B cell (primary cell): Measurements from ENCODE around the gene EFNA3. TPM values are rescaled to one million over a fixed set of nuclear protein-coding genes. Genes with fewer than 3 reads are reported as not detected.
A peak's percentile ranks its signal among the peaks of the same experiment; 100 is the strongest.

Source experiments
- ATAC-seq: fragments of 200-7000 bp; cut with Tn5 transposase; one replicate; pipeline ENCODE4 v1.10.0; 2021; ENCODE audit warnings: low read depth, mild to moderate bottlenecking, moderate number of reproducible peaks, moderate library complexity
- CTCF ChIA-PET: fragments of 350-600 bp; sonication (Branson Sonifier 250); formaldehyde crosslinking; loops from one replicate; lab custom pipeline; 2021; ENCODE audit warnings: antibody characterized with exemption, inconsistent platforms; lab: Charles Lee
- POLR2A ChIA-PET: fragments of 350-600 bp; sonication (Branson Sonifier 250); formaldehyde crosslinking; loops from one replicate; lab custom pipeline; 2021; ENCODE audit warnings: antibody characterized with exemption; lab: Charles Lee
- DNase-seq: peaks from one replicate; pipeline ENCODE4 v3.0.0; 2013
- H2AFZ ChIP-seq: 2 replicates; pipeline ENCODE4 v1.6.1; 2012; ENCODE audit warnings: mild to moderate bottlenecking, low read depth, low read length; ENCODE audit not compliant: insufficient read depth, poor library complexity, severe bottlenecking
- H3K27ac ChIP-seq, 2 donors: 1 replicate in 1 of 2; 2 replicates in 1 of 2; pipeline ENCODE4 v1.5.1; 2012 to 2013; ENCODE audit warnings: low read length in 2 of 2, mild to moderate bottlenecking in 2 of 2, moderate library complexity in 1 of 2
- H3K27me3 ChIP-seq, 4 experiments: fragments of 200-600 bp in 1 of 4; sonication (generic) in 1 of 4; replicated peaks in 1 of 4; 1 replicate in 2 of 4; 2 replicates in 2 of 4; pipeline versions ENCODE4 v1.6.1 to v1.7.0; 2013 to 2016; ENCODE audit warnings: low read length in 3 of 4, mild to moderate bottlenecking in 2 of 4, mixed read lengths in 1 of 4, moderate library complexity in 1 of 4; ENCODE audit not compliant: insufficient read depth in 4 of 4, control insufficient read depth in 3 of 4; ENCODE audit errors: control extremely low read depth in 1 of 4
- H3K36me3 ChIP-seq, 2 experiments: replicated peaks in 1 of 2; 1 replicate in 1 of 2; 2 replicates in 1 of 2; pipeline versions ENCODE4 v1.6.1 to v1.7.1; 2013; ENCODE audit warnings: low read length in 1 of 2; ENCODE audit not compliant: insufficient read depth in 2 of 2, control insufficient read depth in 1 of 2; ENCODE audit errors: control extremely low read depth in 1 of 2, extremely low read depth in 1 of 2
- H3K4me1 ChIP-seq, 2 donors: fragments of 200-600 bp in 1 of 2; sonication (generic) in 1 of 2; 1 replicate in 1 of 2; 2 replicates in 1 of 2; pipeline versions ENCODE4 v1.5.1 to v1.6.1; 2013 to 2017; ENCODE audit warnings: low read length in 2 of 2; ENCODE audit not compliant: control insufficient read depth in 2 of 2, insufficient read depth in 2 of 2
- H3K4me2 ChIP-seq: replicated peaks from 2 replicates; pipeline ENCODE3; 2012; ENCODE audit warnings: mild to moderate bottlenecking, low read depth, low read length; ENCODE audit not compliant: poor library complexity, severe bottlenecking
- H3K4me3 ChIP-seq, 5 experiments: fragments of 200-600 bp in 1 of 5; sonication (generic) in 1 of 5; 1 replicate in 3 of 5; 2 replicates in 2 of 5; pipeline versions ENCODE4 v1.5.1 to v1.7.0; 2011 to 2016; ENCODE audit warnings: low read length in 4 of 5, mild to moderate bottlenecking in 4 of 5, low read depth in 2 of 5, control low read depth in 1 of 5, moderate library complexity in 1 of 5; ENCODE audit not compliant: insufficient read depth in 1 of 5; ENCODE audit errors: control extremely low read depth in 1 of 5, extremely low read depth in 1 of 5
- H3K79me2 ChIP-seq: fragments of 200-600 bp; sonication (generic); one replicate; pipeline ENCODE4 v1.6.0; 2016; ENCODE audit warnings: low read length; ENCODE audit not compliant: control insufficient read depth, insufficient read depth
- H3K9ac ChIP-seq: fragments of 200-600 bp; sonication (generic); 2 replicates; pipeline ENCODE4 v1.6.1; 2017; ENCODE audit warnings: mild to moderate bottlenecking, low read length, moderate library complexity
- H3K9me3 ChIP-seq, 3 donors: one replicate each; pipeline versions ENCODE4 v1.6.1 to v1.7.1; 2013; ENCODE audit warnings: low read length in 2 of 3; ENCODE audit not compliant: control insufficient read depth in 2 of 3, insufficient read depth in 1 of 3; ENCODE audit errors: control extremely low read depth in 1 of 3
- H4K20me1 ChIP-seq: 2 replicates; pipeline ENCODE4 v1.6.0; 2012; ENCODE audit warnings: mild to moderate bottlenecking, low read length; ENCODE audit not compliant: insufficient read depth, control insufficient read depth, poor library complexity, severe bottlenecking
- H3K27ac Mint-ChIP-seq: one replicate; pipeline ENCODE4 v1.8.0; 2021; ENCODE audit warnings: mixed read lengths
- H3K27me3 Mint-ChIP-seq: one replicate; pipeline ENCODE4 v1.8.0; 2021; ENCODE audit warnings: mixed read lengths
- H3K4me1 Mint-ChIP-seq: one replicate; pipeline ENCODE4 v1.8.0; 2021; ENCODE audit warnings: mixed read lengths
- H3K4me3 Mint-ChIP-seq: one replicate; pipeline ENCODE4 v1.8.0; 2021; ENCODE audit warnings: mixed read lengths
- H3K9me3 Mint-ChIP-seq: one replicate; pipeline ENCODE4 v1.8.0; 2022; ENCODE audit warnings: mixed read lengths; ENCODE audit not compliant: insufficient read depth
- CTCF ChIP-seq: fragments of 200-600 bp; IDR thresholded peaks from one replicate; pipeline ENCODE4 v1.8.0; 2022; ENCODE audit warnings: antibody characterized with exemption, mild to moderate bottlenecking
- EZH2 ChIP-seq: IDR thresholded peaks from 2 replicates; pipeline ENCODE4 v1.6.1; 2012; ENCODE audit warnings: borderline replicate concordance, low read depth, mild to moderate bottlenecking, moderate library complexity, low read length; ENCODE audit not compliant: insufficient read depth, poor library complexity, severe bottlenecking
- WGBS: methylation state at CpG from one replicate; pipeline ENCODE4 v1.1.5; 2013; ENCODE audit warnings: missing lambda C conversion rate; ENCODE audit not compliant: insufficient coverage; 5-methylcytosine and 5-hydroxymethylcytosine counted together
- intact Hi-C: fragments of 100-400 bp; cut with micrococcal nuclease; formaldehyde crosslinking; loops from one replicate; pipeline ENCODE4 v1.10.0; 2022
- polyA plus RNA-seq: library from polyadenylated mRNA; depleted of rRNA; stranded (reverse); fragments of >200 nt; gene quantifications from 2 replicates; pipeline ENCODE4 v1.2.3, GENCODE V29; 2012
- total RNA-seq, 2 donors: library from RNA; stranded (reverse); fragments of 120-200 nt in 1 of 2; gene quantifications; 1 replicate in 1 of 2; 2 replicates in 1 of 2; pipeline versions ENCODE4 v1.2.3 to v1.2.4, GENCODE V29; 2013 to 2022

EFNA3 gene
- total and polyA plus RNA-seq, 2 donors (not counting 1 experiment from before 2014, with no cell fraction given): 1.6 to 3.2 TPM

- ChIA-PET CTCF (interaction anchor here (3.9 to 5.5 kb wide), 4 partner anchors 12 to 88 kb away, joined by 35 to 184 read pairs (median 105); partner anchors contain the start of genes EFNA4, KRTCAP2 and TRIM46), POLR2A (interaction anchor here (0.6 to 3.0 kb wide), 3 partner anchors 20 to 453 kb away, joined by 3 to 18 read pairs (median 4); partner anchors contain the start of gene EFNA4)
- H3K27me3 ChIP-seq: peaks cover 0 to 57% (median 43%) of the 10 kb centered on the region in 4 experiments
- intact Hi-C loops: no loop called here
- H3K27ac ChIP-seq: no peak overlapping the region
- H3K9me3 ChIP-seq: peaks cover 0 to 30% (median 0%) of the 10 kb centered on the region in 3 donors
- H3K36me3 ChIP-seq: no peaks in the 10 kb centered on the region
- DNase-seq (no peak), ATAC-seq (no peak)
- Mint-ChIP-seq H3K4me1 (peaks cover 64% of the 10 kb centered on the region), H3K9me3 (no peaks in the 10 kb centered on the region), H3K27ac (no peak overlapping the region), H3K27me3 (peaks cover 38% of the 10 kb centered on the region), H3K4me3 (peak overlapping the region; percentile 74)
- H3K4me2 ChIP-seq: peak overlapping the region; percentile 97
- peak overlapping the region in 1 of 5 experiments; percentile 52 for H3K4me3 ChIP-seq
- peaks cover 53% of the 10 kb centered on the region for H4K20me1 ChIP-seq
- peak overlapping the region; percentile 59 for H2AFZ ChIP-seq
- H3K9ac ChIP-seq: no peak overlapping the region
- WGBS: 80% methylated on average over 6 of the region's 6 CpGs
- TF ChIP-seq CTCF (no peak), EZH2 (no peak)
- H3K4me1 ChIP-seq: peaks cover 71 to 78% of the 10 kb centered on the region in 2 donors
- H3K79me2 ChIP-seq: no peaks in the 10 kb centered on the region
Measured at GRCh38 chr1:155083052-155083541, 4.5 kb downstream of the EFNA3 start.
